ENCODE results near the gene HELZ.

GRCh38 chr17:67196422-67196821 lies 48.6 kb downstream of the HELZ start:
- TF ChIP-seq POLR2A (IDR thresholded peaks at IDR 0.05; ENCODE audit: low read depth, low read length) (no peak), POLR2AphosphoS5 (IDR thresholded peaks at IDR 0.05; ENCODE audit: low read depth, low read length) (no peak), TAF1 (IDR thresholded peaks at IDR 0.05; ENCODE audit: borderline replicate concordance, low read depth, low read length) (no peak)

Measured in GM12892 (cell line).